Heart left ventricle (tissue), 13 donors: ENCODE data around the gene NOSTRIN.
"Not testable (repeated sequence)": the region's sequence is repeated elsewhere in the genome, so short reads cannot be mapped to it uniquely, and the experiment has no call there.

Experiments used
- POLR2A ChIP-seq, 2 donors: fragments of 450-650 bp; IDR thresholded peaks; one replicate each; pipeline ENCODE4 v1.6.1; 2017; ENCODE audit warnings: antibody characterized with exemption in 2 of 2, mild to moderate bottlenecking in 2 of 2, moderate library complexity in 2 of 2
- TF ChIP-seq, protein P1 (sequence below), 12 donors: fragments of 200-600 bp; sonication (generic) in 4 of 12; IDR thresholded peaks; one replicate each; pipeline versions ENCODE4 v1.5.0 to v1.8.0; 2018 to 2022; ENCODE audit warnings: antibody characterized with exemption in 12 of 12, mild to moderate bottlenecking in 5 of 12
- donor health status: ischemic (EF 13 %, LVEDD 7.1; RV severe dilation, severe dysfunction).
- donor health status: DM: no; HTN: yes; CAD: no.
- donor health status: DM: no; HTN: no; CAD: no.
- donor health status: ischemic (EF 25% LVEDD 6.9; RV normal size, moderate dysfunction).
- donor health status: ischemic (EF 25% LVEDD 5.7; RV mildly dilated, moderate dysfunction).
- donor health status: ischemic (EF 35%, LVEDD 5.7; RV mildly dilated, moderate dysfunction).
- donor health status: nonischemic (EF 11% LVEDD 7.7; RV severe dilation, severe dysfunction).
- donor health status: DM: yes; HTN: yes; CAD: no.
- donor health status: PGD.
- donor health status: ischemic (EF 29% LVEDD 5.4; RV normal size, mild dysfunction).
- donor health status: nonischemic (EF 23%, LVEDD 6.1; RV moderate dilation, normal function).

DNA sequence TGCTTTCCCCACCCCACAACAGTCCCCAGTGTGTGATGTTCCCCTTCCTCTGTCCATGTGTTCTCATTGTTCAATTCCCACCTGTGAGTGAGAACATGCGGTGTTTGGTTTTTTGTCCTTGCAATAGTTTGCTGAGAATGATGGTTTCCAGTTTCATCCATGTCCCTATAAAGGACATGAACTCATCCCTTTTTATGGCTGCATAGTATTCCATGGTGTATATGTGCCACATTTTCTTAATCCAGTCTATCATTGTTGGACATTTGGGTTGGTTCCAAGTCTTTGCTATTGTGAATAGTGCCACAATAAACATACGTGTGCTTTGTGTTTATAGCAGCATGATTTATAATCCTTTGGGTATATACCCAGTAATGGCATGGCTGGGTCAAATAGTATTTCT, 11.3 kb upstream of the NOSTRIN start:
- TF ChIP-seq, protein P1, sequence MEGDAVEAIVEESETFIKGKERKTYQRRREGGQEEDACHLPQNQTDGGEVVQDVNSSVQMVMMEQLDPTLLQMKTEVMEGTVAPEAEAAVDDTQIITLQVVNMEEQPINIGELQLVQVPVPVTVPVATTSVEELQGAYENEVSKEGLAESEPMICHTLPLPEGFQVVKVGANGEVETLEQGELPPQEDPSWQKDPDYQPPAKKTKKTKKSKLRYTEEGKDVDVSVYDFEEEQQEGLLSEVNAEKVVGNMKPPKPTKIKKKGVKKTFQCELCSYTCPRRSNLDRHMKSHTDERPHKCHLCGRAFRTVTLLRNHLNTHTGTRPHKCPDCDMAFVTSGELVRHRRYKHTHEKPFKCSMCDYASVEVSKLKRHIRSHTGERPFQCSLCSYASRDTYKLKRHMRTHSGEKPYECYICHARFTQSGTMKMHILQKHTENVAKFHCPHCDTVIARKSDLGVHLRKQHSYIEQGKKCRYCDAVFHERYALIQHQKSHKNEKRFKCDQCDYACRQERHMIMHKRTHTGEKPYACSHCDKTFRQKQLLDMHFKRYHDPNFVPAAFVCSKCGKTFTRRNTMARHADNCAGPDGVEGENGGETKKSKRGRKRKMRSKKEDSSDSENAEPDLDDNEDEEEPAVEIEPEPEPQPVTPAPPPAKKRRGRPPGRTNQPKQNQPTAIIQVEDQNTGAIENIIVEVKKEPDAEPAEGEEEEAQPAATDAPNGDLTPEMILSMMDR (IDR thresholded peaks at IDR 0.05), result not testable (repeated sequence)
- not testable (repeated sequence) for TF ChIP-seq POLR2A (IDR thresholded peaks at IDR 0.05)
